Testis (tissue), 2 donors: ENCODE data around the gene PRKG1.

Source experiments
- CTCF ChIP-seq, 3 experiments: fragments of 450-650 bp in 2 of 3; fragments of 200-600 bp in 1 of 3; sonication (generic) in 1 of 3; IDR thresholded peaks; one replicate each; pipeline ENCODE4 v1.5.1; 2016 to 2019; ENCODE audit warnings: antibody characterized with exemption in 3 of 3, mild to moderate bottlenecking in 2 of 3, moderate library complexity in 1 of 3
- POLR2A ChIP-seq: fragments of 450-650 bp; IDR thresholded peaks from one replicate; pipeline ENCODE4 v1.6.1; 2017; ENCODE audit warnings: antibody characterized with exemption, mild to moderate bottlenecking, moderate library complexity

- no peak for TF ChIP-seq POLR2A
- TF ChIP-seq CTCF (IDR thresholded peaks at IDR 0.05) = no peak
Measured at GRCh38 chr10:52276986-52277385, 1202.7 kb downstream of the PRKG1 start.
